Neural progenitor cell (in vitro differentiated cells): ENCODE results near the gene FAM13C.

Source experiments
- EZH2 ChIP-seq: fragments of 200-600 bp; sonication (generic); IDR thresholded peaks from 2 replicates; pipeline ENCODE4 v1.6.1; 2017; ENCODE audit warnings: antibody characterized with exemption, mild to moderate bottlenecking, moderate library complexity
- EZH2phosphoT487 ChIP-seq: fragments of 200-600 bp; sonication (generic); IDR thresholded peaks from 2 replicates; pipeline ENCODE4 v1.6.1; 2017; ENCODE audit warnings: antibody characterized with exemption
- TF ChIP-seq, protein P1 (sequence below): fragments of 200-600 bp; sonication (generic); IDR thresholded peaks from 2 replicates; pipeline ENCODE4 v1.5.1; 2017; ENCODE audit warnings: antibody characterized with exemption, mild to moderate bottlenecking

- TF ChIP-seq, protein P1, sequence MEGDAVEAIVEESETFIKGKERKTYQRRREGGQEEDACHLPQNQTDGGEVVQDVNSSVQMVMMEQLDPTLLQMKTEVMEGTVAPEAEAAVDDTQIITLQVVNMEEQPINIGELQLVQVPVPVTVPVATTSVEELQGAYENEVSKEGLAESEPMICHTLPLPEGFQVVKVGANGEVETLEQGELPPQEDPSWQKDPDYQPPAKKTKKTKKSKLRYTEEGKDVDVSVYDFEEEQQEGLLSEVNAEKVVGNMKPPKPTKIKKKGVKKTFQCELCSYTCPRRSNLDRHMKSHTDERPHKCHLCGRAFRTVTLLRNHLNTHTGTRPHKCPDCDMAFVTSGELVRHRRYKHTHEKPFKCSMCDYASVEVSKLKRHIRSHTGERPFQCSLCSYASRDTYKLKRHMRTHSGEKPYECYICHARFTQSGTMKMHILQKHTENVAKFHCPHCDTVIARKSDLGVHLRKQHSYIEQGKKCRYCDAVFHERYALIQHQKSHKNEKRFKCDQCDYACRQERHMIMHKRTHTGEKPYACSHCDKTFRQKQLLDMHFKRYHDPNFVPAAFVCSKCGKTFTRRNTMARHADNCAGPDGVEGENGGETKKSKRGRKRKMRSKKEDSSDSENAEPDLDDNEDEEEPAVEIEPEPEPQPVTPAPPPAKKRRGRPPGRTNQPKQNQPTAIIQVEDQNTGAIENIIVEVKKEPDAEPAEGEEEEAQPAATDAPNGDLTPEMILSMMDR: no peak
- no peak for TF ChIP-seq EZH2
- no peak for TF ChIP-seq EZH2phosphoT487
Observed at GRCh38 chr10:59337201-59337652, 25.1 kb downstream of the FAM13C start.
